ENCODE results near the gene ARHGAP23. TPM values are rescaled to one million over a fixed set of nuclear protein-coding genes. Genes with fewer than 3 reads are reported as not detected.

Gene ARHGAP23
- total and polyA plus RNA-seq, 4 experiments from 2014 or later = 0.04 to 0.23 TPM; not detected in 2

DNA sequence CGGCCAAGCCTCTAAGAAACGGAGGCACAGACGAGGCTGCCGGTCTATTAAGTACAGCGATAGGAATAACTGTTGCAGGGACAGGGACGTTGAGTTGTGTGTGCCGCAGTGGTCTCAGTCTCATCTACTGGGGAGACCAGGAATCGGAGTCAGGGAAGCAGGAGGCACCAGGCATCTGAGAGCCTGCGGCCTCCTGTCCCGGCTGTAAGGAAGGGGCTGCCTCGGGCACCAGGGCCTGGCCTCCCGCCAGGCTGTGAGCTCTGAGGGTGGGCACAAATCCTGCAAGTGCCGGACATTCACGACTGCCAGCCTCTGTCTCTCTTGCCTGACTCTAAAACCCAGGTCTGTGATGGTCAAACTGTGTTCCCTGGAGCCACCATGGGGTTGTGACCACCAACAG, 76.0 kb downstream of the ARHGAP23 start:
- POLR2A ChIA-PET (ENCODE audit: partially characterized antibody) = no interaction called here
- no peak overlapping the region for H3K27ac ChIP-seq (ENCODE audit: low read depth, low read length)

DNA sequence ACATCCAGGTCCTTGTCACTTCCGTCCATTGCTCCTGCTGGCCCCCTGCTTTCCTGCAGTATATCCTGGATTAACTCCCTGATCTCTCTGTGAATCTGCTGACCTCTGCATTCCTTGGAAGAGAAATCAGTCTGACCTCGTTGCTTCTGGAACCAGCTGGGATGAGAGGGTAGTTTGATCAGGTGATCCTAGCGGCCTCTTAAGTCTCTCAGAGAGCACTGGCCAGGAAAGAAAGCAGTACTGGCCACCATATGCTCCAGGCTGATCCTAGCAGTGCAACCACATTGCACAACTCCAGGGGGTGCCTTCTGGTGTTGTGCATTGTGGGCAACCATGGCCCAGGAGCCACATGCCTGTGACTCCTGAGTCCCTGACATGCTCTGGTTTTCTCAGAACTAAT, 79.2 kb downstream of the ARHGAP23 start:
- Mint-ChIP-seq H3K9me3 (peaks cover 0 to 1% (median 0%) of the 10 kb centered on the region in 8 donors), H3K36me3 (no peaks in the 10 kb centered on the region), H3K4me1 (peaks cover 3 to 21% (median 9%) of the 10 kb centered on the region in 4 donors), H3K4me3 (no peak overlapping the region), H3K27ac (peak overlapping the region in 1 of 7 donors; percentile 48), H3K27me3 (peaks cover 24 to 35% of the 10 kb centered on the region in 2 donors)
- no peak for DNase-seq
- Histone ChIP-seq H3K4me3 (ENCODE audit: low read length in 2 of 2) (no peak overlapping the region), H3K27me3 (ENCODE audit: insufficient read depth, low read length) (peaks cover 11% of the 10 kb centered on the region), H3K4me1 (ENCODE audit: insufficient read depth, low read length) (peaks cover 7% of the 10 kb centered on the region), H3K27ac (ENCODE audit: low read depth, low read length) (no peak overlapping the region), H3K36me3 (ENCODE audit: insufficient read depth, low read length) (no peaks in the 10 kb centered on the region), H3K9me3 (ENCODE audit: control insufficient read depth in 1 of 2, low read length in 2 of 2) (no peaks in the 10 kb centered on the region)
- CTCF ChIA-PET (ENCODE audit: partially characterized antibody) = interaction anchor here (0.8 to 1.1 kb wide), 2 partner anchors 76 to 77 kb away, joined by 3 read pairs; no protein-coding TSS in a partner anchor
- POLR2A ChIA-PET (ENCODE audit: partially characterized antibody) = no interaction called here
- intact Hi-C loops (cut with micrococcal nuclease) = no loop called here

More for the DNA sequence above, 76.0 kb downstream of the ARHGAP23 start:
- Histone ChIP-seq H3K36me3 (ENCODE audit: insufficient read depth, low read length) (no peaks in the 10 kb centered on the region), H3K4me1 (ENCODE audit: insufficient read depth, low read length) (no peaks in the 10 kb centered on the region), H3K4me3 (ENCODE audit: low read length in 2 of 2) (no peak overlapping the region), H3K9me3 (ENCODE audit: control insufficient read depth in 1 of 2, low read length in 2 of 2) (no peaks in the 10 kb centered on the region), H3K27me3 (ENCODE audit: insufficient read depth, low read length) (no peaks in the 10 kb centered on the region)
- CTCF ChIA-PET (ENCODE audit: partially characterized antibody) = no interaction called here
- intact Hi-C loops (cut with micrococcal nuclease) = no loop called here
- no peaks in the 10 kb centered on the region for H3K36me3 Mint-ChIP-seq
- peaks cover 11 to 17% of the 10 kb centered on the region in 2 donors for H3K27me3 Mint-ChIP-seq
- no peak overlapping the region for H3K4me3 Mint-ChIP-seq
- H3K9me3 Mint-ChIP-seq = peaks cover 0 to 1% (median 0%) of the 10 kb centered on the region in 8 donors
- no peak for DNase-seq
- no peak overlapping the region for H3K27ac Mint-ChIP-seq
- peaks cover 0 to 16% (median 5%) of the 10 kb centered on the region in 4 donors for H3K4me1 Mint-ChIP-seq

DNA sequence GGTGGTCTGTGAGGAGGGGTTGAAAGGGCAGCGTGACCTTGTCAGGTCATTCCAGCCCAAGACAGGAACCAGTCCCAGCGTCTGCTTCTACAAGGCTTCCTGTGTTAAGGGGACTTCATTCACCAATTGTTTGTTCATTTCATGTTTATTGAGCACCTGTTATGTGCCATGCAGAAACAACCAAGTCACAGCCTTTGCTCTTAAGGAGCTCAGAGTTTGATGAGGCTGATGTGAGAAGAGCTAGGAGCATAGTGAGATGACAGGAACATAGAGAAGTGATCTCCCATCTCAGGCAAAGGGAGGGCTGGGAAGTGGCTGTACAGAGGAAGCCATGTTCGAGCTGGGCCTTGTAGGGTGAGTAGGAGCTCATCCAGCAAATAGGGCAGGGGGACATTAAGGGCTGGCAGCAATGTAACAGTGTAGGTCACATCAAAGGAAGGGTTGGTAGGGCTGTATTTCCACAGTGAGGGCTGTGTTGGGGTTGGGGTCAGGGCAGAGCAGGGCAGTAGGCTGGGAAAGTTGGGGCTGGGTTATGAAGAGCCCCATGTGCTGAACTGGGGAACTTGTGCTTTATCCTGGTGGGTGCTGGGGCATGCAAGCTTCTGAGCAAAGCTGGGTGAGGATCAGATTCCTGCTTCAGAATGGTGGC, 79.8 kb downstream of the ARHGAP23 start:
- Histone ChIP-seq H3K4me1 (ENCODE audit: insufficient read depth, low read length) (peaks cover 7% of the 10 kb centered on the region), H3K27ac (ENCODE audit: low read depth, low read length) (no peak overlapping the region), H3K36me3 (ENCODE audit: insufficient read depth, low read length) (no peaks in the 10 kb centered on the region), H3K27me3 (ENCODE audit: insufficient read depth, low read length) (peaks cover 11% of the 10 kb centered on the region), H3K9me3 (ENCODE audit: control insufficient read depth in 1 of 2, low read length in 2 of 2) (no peaks in the 10 kb centered on the region), H3K4me3 (ENCODE audit: low read length in 2 of 2) (no peak overlapping the region)
- H3K9me3 Mint-ChIP-seq = no peaks in the 10 kb centered on the region
- intact Hi-C loops (cut with micrococcal nuclease) = no loop called here
- ChIA-PET POLR2A (ENCODE audit: partially characterized antibody) (no interaction called here), CTCF (ENCODE audit: partially characterized antibody) (interaction anchor here (0.8 to 1.5 kb wide), 2 partner anchors 66 to 75 kb away, joined by 3 to 4 read pairs; no protein-coding TSS in a partner anchor)
- H3K27ac Mint-ChIP-seq = peak overlapping the region in 2 of 7 donors; percentile 16 to 30
- peaks cover 3 to 21% (median 9%) of the 10 kb centered on the region in 4 donors for H3K4me1 Mint-ChIP-seq
- peaks cover 24 to 39% of the 10 kb centered on the region in 2 donors for H3K27me3 Mint-ChIP-seq
- no peak for DNase-seq
- no peaks in the 10 kb centered on the region for H3K36me3 Mint-ChIP-seq
- H3K4me3 Mint-ChIP-seq = peak overlapping the region in 3 of 8 donors; percentile 37 to 79 (median 52)

DNA sequence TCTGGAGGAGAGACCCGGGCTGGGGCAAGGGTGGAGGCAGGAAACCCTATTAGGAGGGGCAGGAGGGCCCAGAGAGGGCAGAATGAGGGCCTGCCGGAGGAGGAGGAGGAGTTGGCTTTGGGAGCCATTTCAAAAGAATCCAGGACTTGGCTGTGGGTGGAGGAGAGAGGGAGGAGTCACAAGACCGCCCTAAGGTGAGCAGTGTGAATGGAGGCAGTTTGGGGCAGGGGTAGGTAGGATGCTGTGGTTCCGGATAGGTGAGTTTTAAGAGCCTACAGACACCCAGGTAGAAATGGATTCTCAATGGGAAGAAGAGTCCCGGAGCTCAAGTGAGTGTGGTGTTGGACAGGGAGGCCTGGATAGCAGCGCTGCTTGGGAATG, 80.3 kb downstream of the ARHGAP23 start:
- H3K36me3 ChIP-seq (ENCODE audit: insufficient read depth, low read length) = no peaks in the 10 kb centered on the region
- peaks cover 7% of the 10 kb centered on the region for H3K4me1 ChIP-seq (ENCODE audit: insufficient read depth, low read length)
- H3K27me3 ChIP-seq (ENCODE audit: insufficient read depth, low read length) = peaks cover 11% of the 10 kb centered on the region
- H3K4me3 Mint-ChIP-seq = peak overlapping the region in 4 of 8 donors; percentile 50 to 79 (median 52)
- H3K4me1 Mint-ChIP-seq = peaks cover 3 to 21% (median 9%) of the 10 kb centered on the region in 4 donors
- no peak overlapping the region for H3K4me3 ChIP-seq (ENCODE audit: low read length in 2 of 2)
- DNase-seq = no peak
- ChIA-PET POLR2A (ENCODE audit: partially characterized antibody) (no interaction called here), CTCF (ENCODE audit: partially characterized antibody) (interaction anchor here (0.8 to 1.5 kb wide), 2 partner anchors 66 to 75 kb away, joined by 3 to 4 read pairs; no protein-coding TSS in a partner anchor)
- peaks cover 25 to 43% of the 10 kb centered on the region in 2 donors for H3K27me3 Mint-ChIP-seq
- no peaks in the 10 kb centered on the region for H3K9me3 Mint-ChIP-seq
- H3K27ac Mint-ChIP-seq = peak overlapping the region in 3 of 7 donors; percentile 16 to 68 (median 30)
- intact Hi-C loops (cut with micrococcal nuclease) = no loop called here
- H3K36me3 Mint-ChIP-seq = no peaks in the 10 kb centered on the region
- H3K9me3 ChIP-seq (ENCODE audit: control insufficient read depth in 1 of 2, low read length in 2 of 2) = no peaks in the 10 kb centered on the region
- no peak overlapping the region for H3K27ac ChIP-seq (ENCODE audit: low read depth, low read length)

DNA sequence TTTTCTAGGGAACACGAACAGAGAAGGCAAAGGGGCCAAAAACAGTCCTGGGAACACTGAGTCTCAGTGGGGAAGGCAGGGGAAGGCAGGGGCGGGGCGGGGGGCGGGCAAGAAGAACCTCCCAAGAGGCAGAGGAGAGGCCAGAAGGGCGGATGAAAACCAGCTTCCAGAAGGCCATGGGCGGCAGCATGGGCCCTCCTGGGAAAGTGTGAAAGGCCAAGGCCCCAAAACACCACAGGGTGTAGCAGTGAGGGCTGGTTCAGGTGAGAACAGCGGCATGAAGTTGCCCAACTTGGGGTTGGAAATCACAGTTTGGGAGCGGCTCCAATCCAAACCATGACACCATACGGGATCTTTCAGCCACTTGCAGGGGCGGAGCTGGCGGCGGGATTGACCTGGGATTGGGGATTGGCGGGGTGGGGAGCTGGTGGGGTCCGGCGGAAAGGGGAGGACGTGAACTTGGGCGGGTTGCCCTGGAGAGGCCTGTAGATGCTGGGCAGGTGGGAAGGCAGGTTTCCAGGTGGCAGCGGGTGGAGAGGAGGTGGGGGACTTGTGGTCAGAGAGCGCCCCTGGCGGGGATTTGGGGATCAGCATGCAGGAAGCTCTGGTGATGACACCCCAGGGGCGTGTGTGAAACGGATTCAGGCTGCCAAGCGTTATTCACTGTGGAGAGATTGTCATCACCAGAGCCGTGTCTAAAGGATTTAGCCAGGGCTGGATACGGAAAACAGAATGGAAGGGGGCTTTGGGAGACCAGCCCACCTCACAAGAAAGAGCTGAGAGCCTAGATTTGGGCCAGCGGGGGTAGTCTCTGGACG, 80.9 kb downstream of the ARHGAP23 start:
- H3K36me3 Mint-ChIP-seq = no peaks in the 10 kb centered on the region
- peak overlapping the region; percentile 81 to 93 (median 84) for H3K4me3 Mint-ChIP-seq
- Histone ChIP-seq H3K27ac (ENCODE audit: low read depth, low read length) (no peak overlapping the region), H3K9me3 (ENCODE audit: control insufficient read depth in 1 of 2, low read length in 2 of 2) (no peaks in the 10 kb centered on the region), H3K27me3 (ENCODE audit: insufficient read depth, low read length) (peaks cover 11% of the 10 kb centered on the region), H3K4me3 (ENCODE audit: low read length in 2 of 2) (peak overlapping the region in 1 of 2 donors; percentile 23), H3K4me1 (ENCODE audit: insufficient read depth, low read length) (peaks cover 7% of the 10 kb centered on the region), H3K36me3 (ENCODE audit: insufficient read depth, low read length) (no peaks in the 10 kb centered on the region)
- peaks cover 25 to 43% of the 10 kb centered on the region in 2 donors for H3K27me3 Mint-ChIP-seq
- DNase-seq = peak; percentile 58 to 77 (median 69)
- ChIA-PET CTCF (ENCODE audit: partially characterized antibody) (interaction anchor here (1.5 kb wide), 1 partner anchor 67 kb away, joined by 4 read pairs; no protein-coding TSS in a partner anchor), POLR2A (ENCODE audit: partially characterized antibody) (no interaction called here)
- H3K9me3 Mint-ChIP-seq = no peaks in the 10 kb centered on the region
- intact Hi-C loops (cut with micrococcal nuclease) = no loop called here
- peak overlapping the region in 2 of 7 donors; percentile 19 to 47 for H3K27ac Mint-ChIP-seq
- H3K4me1 Mint-ChIP-seq = peaks cover 3 to 21% (median 9%) of the 10 kb centered on the region in 4 donors

DNA sequence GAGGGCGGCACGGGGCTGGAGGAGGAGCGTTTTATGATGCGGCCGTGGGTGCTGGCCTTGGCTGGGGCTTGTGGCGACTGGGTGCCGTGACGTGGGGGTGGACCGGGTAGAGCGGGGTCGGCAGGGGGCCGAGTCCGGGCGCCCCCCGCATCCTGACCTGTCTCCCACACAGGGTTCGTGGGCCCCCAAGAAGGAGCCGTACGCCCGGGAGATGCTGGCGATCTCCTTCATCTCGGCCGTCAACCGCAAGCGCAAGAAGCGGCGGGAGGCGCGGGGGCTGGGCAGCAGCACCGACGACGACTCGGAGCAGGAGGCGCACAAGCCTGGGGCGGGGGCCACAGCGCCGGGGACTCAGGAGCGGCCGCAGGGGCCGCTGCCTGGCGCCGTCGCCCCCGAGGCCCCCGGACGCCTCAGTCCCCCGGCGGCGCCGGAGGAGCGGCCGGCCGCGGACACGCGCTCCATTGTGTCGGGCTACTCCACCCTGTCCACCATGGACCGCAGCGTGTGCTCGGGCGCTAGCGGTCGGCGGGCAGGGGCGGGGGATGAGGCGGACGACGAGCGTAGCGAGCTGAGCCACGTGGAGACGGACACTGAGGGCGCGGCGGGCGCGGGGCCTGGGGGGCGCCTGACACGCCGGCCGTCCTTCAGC, 81.6 kb downstream of the ARHGAP23 start:
- ChIA-PET CTCF (ENCODE audit: partially characterized antibody) (interaction anchor here (1.5 kb wide), 1 partner anchor 68 kb away, joined by 4 read pairs; no protein-coding TSS in a partner anchor), POLR2A (ENCODE audit: partially characterized antibody) (no interaction called here)
- peak overlapping the region in 1 of 2 donors; percentile 23 for H3K4me3 ChIP-seq (ENCODE audit: low read length in 2 of 2)
- no peak for DNase-seq
- no peaks in the 10 kb centered on the region for H3K36me3 ChIP-seq (ENCODE audit: insufficient read depth, low read length)
- intact Hi-C loops (cut with micrococcal nuclease) = no loop called here
- peaks cover 7% of the 10 kb centered on the region for H3K4me1 ChIP-seq (ENCODE audit: insufficient read depth, low read length)
- H3K36me3 Mint-ChIP-seq = no peaks in the 10 kb centered on the region
- H3K27me3 ChIP-seq (ENCODE audit: insufficient read depth, low read length) = peaks cover 11% of the 10 kb centered on the region
- no peaks in the 10 kb centered on the region for H3K9me3 ChIP-seq (ENCODE audit: control insufficient read depth in 1 of 2, low read length in 2 of 2)
- H3K27ac ChIP-seq (ENCODE audit: low read depth, low read length) = no peak overlapping the region
- H3K9me3 Mint-ChIP-seq = no peaks in the 10 kb centered on the region
- peak overlapping the region in 1 of 7 donors; percentile 47 for H3K27ac Mint-ChIP-seq
- H3K4me3 Mint-ChIP-seq = peak overlapping the region; percentile 81 to 93 (median 84)
- H3K27me3 Mint-ChIP-seq = peaks cover 25 to 45% of the 10 kb centered on the region in 2 donors
- H3K4me1 Mint-ChIP-seq = peaks cover 3 to 21% (median 9%) of the 10 kb centered on the region in 4 donors
